K562 (cell line): ENCODE measurements around the gene CRADD. TPM values are rescaled to one million over a fixed set of nuclear protein-coding genes. Genes with fewer than 3 reads are reported as not detected.

ENCODE experiments used
- ATAC-seq: fragments of 200-7000 bp; cut with Tn5 transposase; 3 replicates; pipeline ENCODE4 v1.9.1; 2020; ENCODE audit warnings: moderate library complexity
- BruUV-seq: library from RNA; stranded (reverse); fragments of 400-500 nt; replicated peaks from 2 replicates; lab custom pipeline; 2021; lab: Mats Ljungman, UMichigan
- CTCF ChIA-PET: fragments of 300-600 bp; formaldehyde crosslinking; extraction: SDS; loops from one replicate; lab custom pipeline; 2021; ENCODE audit warnings: low intra/inter-chr PET ratio; lab: Yijun Ruan, JAX
- POLR2A ChIA-PET: fragments of 300-600, 350-650 bp; sonication (Branson Sonifier 250); formaldehyde crosslinking; extraction: SDS; loops from one replicate; lab custom pipeline; 2021; ENCODE audit warnings: antibody characterized with exemption, inconsistent platforms; lab: Yijun Ruan, JAX
- DNase-seq, 4 experiments: peaks; one replicate each; pipeline versions ENCODE4 v3.0.0 to v3.0.0-alpha.2; 2011 to 2018; ENCODE audit warnings: low spot score in 3 of 4, mixed read lengths in 3 of 4; ENCODE audit errors: extremely low read depth in 1 of 4
- FAIRE-seq: peaks from 2 replicates; lab custom pipeline; 2011; peaks lifted over from hg19 to GRCh38; lab: Jason Lieb, UNC
- H2AFZ ChIP-seq: 2 replicates; pipeline ENCODE4 v1.6.0; 2011; ENCODE audit warnings: low read depth, low read length, control low read depth, inconsistent platforms
- H3K27ac ChIP-seq: fragments of 200-600 bp; 3 replicates; pipeline ENCODE4 v1.8.0; 2011; ENCODE audit warnings: low read depth, mild to moderate bottlenecking, control low read depth, inconsistent platforms, low read length, moderate library complexity, mixed read lengths; ENCODE audit errors: extremely low read depth
- H3K27me3 ChIP-seq, 2 experiments: fragments of 300-600 bp in 1 of 2; 2 replicates in 1 of 2; 3 replicates in 1 of 2; pipeline versions ENCODE4 v1.6.0 to v1.8.0; 2011; ENCODE audit warnings: inconsistent platforms in 2 of 2, low read length in 2 of 2, mild to moderate bottlenecking in 1 of 2, mixed read lengths in 1 of 2, moderate library complexity in 1 of 2; ENCODE audit not compliant: control insufficient read depth in 2 of 2, insufficient read depth in 2 of 2
- H3K36me3 ChIP-seq: fragments of 300-600 bp; 3 replicates; pipeline ENCODE4 v1.8.0; 2011; ENCODE audit warnings: mild to moderate bottlenecking, low read length, inconsistent platforms; ENCODE audit not compliant: control insufficient read depth, insufficient read depth
- H3K4me1 ChIP-seq, 2 experiments: fragments of 200-600 bp in 1 of 2; replicated peaks in 1 of 2; 2 replicates in 1 of 2; 3 replicates in 1 of 2; pipeline versions ENCODE4 v1.5.1 to v1.8.0; 2011; ENCODE audit warnings: inconsistent platforms in 2 of 2, low read length in 2 of 2, mild to moderate bottlenecking in 1 of 2, mixed read lengths in 1 of 2, moderate library complexity in 1 of 2; ENCODE audit not compliant: control insufficient read depth in 2 of 2, insufficient read depth in 2 of 2
- H3K4me2 ChIP-seq: 2 replicates; pipeline ENCODE4 v1.6.1; 2011; ENCODE audit warnings: low read length, control low read depth, inconsistent platforms, mixed read lengths; ENCODE audit not compliant: insufficient read depth
- H3K4me3 ChIP-seq: fragments of 200-600 bp; sonication (generic), shearing (Covaris generic); 2 replicates; pipeline ENCODE4 v1.5.1; 2016; ENCODE audit warnings: control low read depth, inconsistent platforms
- H3K79me2 ChIP-seq: fragments of 200-600 bp; 3 replicates; pipeline ENCODE4 v1.8.0; 2011; ENCODE audit warnings: low read length, inconsistent platforms; ENCODE audit not compliant: control insufficient read depth, insufficient read depth
- H3K9ac ChIP-seq, 2 experiments: 2 replicates each; pipeline versions ENCODE4 v1.6.0 to v1.6.1; 2011; ENCODE audit warnings: low read depth in 2 of 2, low read length in 2 of 2, control low read depth in 1 of 2, inconsistent platforms in 1 of 2, mild to moderate bottlenecking in 1 of 2, mixed read lengths in 1 of 2; ENCODE audit not compliant: insufficient read depth in 1 of 2
- H3K9me1 ChIP-seq: one replicate; pipeline ENCODE4 v1.6.0; 2011; ENCODE audit warnings: inconsistent platforms, mild to moderate bottlenecking, low read length, moderate library complexity; ENCODE audit not compliant: control insufficient read depth, insufficient read depth
- H3K9me3 ChIP-seq: replicated peaks from 2 replicates; pipeline ENCODE4 v1.5.1; 2011; ENCODE audit warnings: low read depth, low read length, inconsistent platforms; ENCODE audit not compliant: control insufficient read depth, insufficient read depth
- H4K20me1 ChIP-seq: replicated peaks from 2 replicates; pipeline ENCODE4 v1.6.1; 2011; ENCODE audit warnings: low read length, inconsistent platforms, mixed read lengths; ENCODE audit not compliant: control insufficient read depth, insufficient read depth
- CBX5 ChIP-seq: IDR thresholded peaks from 2 replicates; pipeline ENCODE4 v1.6.1; 2014; ENCODE audit warnings: low read depth, borderline replicate concordance
- CEBPZ ChIP-seq: fragments of 150-350 bp; IDR thresholded peaks from 2 replicates; pipeline ENCODE4 v1.6.1; 2014; ENCODE audit warnings: low read depth, mild to moderate bottlenecking, low read length, borderline replicate concordance
- DNMT1 ChIP-seq: fragments of 450-650 bp; IDR thresholded peaks from 2 replicates; pipeline ENCODE4 v1.6.1; 2016; ENCODE audit warnings: antibody characterized with exemption, mild to moderate bottlenecking
- LEF1 ChIP-seq: fragments of 450-650 bp; IDR thresholded peaks from 2 replicates; pipeline ENCODE4 v1.6.1; 2016; ENCODE audit warnings: mild to moderate bottlenecking
- MAFF ChIP-seq: IDR thresholded peaks from 2 replicates; pipeline ENCODE4 v1.6.1; 2012; ENCODE audit warnings: low read length, improper control_type of control experiment
- NFYB ChIP-seq: IDR thresholded peaks from 2 replicates; pipeline ENCODE4 v1.6.1; 2011; ENCODE audit warnings: mild to moderate bottlenecking, moderate library complexity; ENCODE audit not compliant: insufficient read length; ENCODE audit errors: extremely low read depth
- NR0B1 ChIP-seq: fragments of 450-650 bp; IDR thresholded peaks from one replicate; pipeline ENCODE4 v1.6.1; 2018; ENCODE audit warnings: mild to moderate bottlenecking, moderate library complexity; ENCODE audit not compliant: partially characterized antibody
- NR2F6 ChIP-seq: fragments of 450-650 bp; formaldehyde crosslinking; IDR thresholded peaks from 2 replicates; pipeline ENCODE4 v1.4.0; 2020; ENCODE audit warnings: mild to moderate bottlenecking
- PHF20 ChIP-seq: fragments of 450-650 bp; IDR thresholded peaks from 2 replicates; pipeline ENCODE4 v1.6.1; 2018; ENCODE audit not compliant: partially characterized antibody
- RAD51 ChIP-seq: fragments of 450-650 bp; IDR thresholded peaks from 2 replicates; pipeline ENCODE4 v1.7.1; 2016; ENCODE audit warnings: low read depth, mild to moderate bottlenecking, borderline replicate concordance
- RNF2 ChIP-seq: sonication (generic); IDR thresholded peaks from 2 replicates; pipeline ENCODE4 v1.6.1; 2016
- TSC22D4 ChIP-seq: fragments of 450-650 bp; IDR thresholded peaks from 2 replicates; pipeline ENCODE4 v1.6.1; 2016; ENCODE audit warnings: missing genetic modification characterization, missing biosample characterization, control low read depth
- ZBTB12 ChIP-seq: fragments of 250-450 bp; sonication (Bioruptor Pico); IDR thresholded peaks from 2 replicates; pipeline ENCODE4 v1.4.0; 2020
- ZNF766 ChIP-seq: fragments of 200-800 bp; sonication (Bioruptor generic); conservative IDR thresholded peaks from 2 replicates; pipeline ENCODE4 v1.6.1; 2016; ENCODE audit warnings: missing genetic modification characterization, missing compliant biosample characterization
- WGBS: fragments of 100-300 bp; shearing (Covaris generic); methylation state at CpG from one replicate; pipeline ENCODE4 v1.1.6; 2016; ENCODE audit warnings: low coverage, mixed read lengths; ENCODE audit not compliant: insufficient coverage; ENCODE audit errors: missing lambda C conversion rate; 5-methylcytosine and 5-hydroxymethylcytosine counted together
- in situ Hi-C: fragments of 300-500 bp; cut with MboI; formaldehyde crosslinking; loops from 4 replicates; pipeline ENCODE4 v1.15.0; 2018; ENCODE audit warnings: inconsistent platforms, mixed read lengths
- intact Hi-C: fragments of 100-400 bp; cut with micrococcal nuclease; formaldehyde crosslinking; loops from 2 replicates; pipeline ENCODE4 v1.14.2; 2022
- polyA plus RNA-seq, 8 experiments: library from polyadenylated mRNA; depleted of rRNA in 4 of 8; stranded (reverse) in 5 of 8; unstranded in 3 of 8; fragments of >200 nt; fragmentation: Nextera tagmentation in 2 of 8; fragmentation: Illumina TruSeq in 1 of 8; extraction: Ambion mirVana in 2 of 8; extraction: Trizol in 1 of 8; gene quantifications; 2 replicates each; pipeline versions ENCODE4 v1.2.1 to v1.2.3, GENCODE V29; 2011 to 2014; ENCODE audit warnings: inconsistent platforms in 1 of 8, missing spikeins in 1 of 8
- total RNA-seq, 7 experiments: library from RNA; depleted of rRNA in 6 of 7; stranded (reverse); fragments of >200 nt in 6 of 7; fragmentation: Illumina TruSeq in 2 of 7; extraction: Trizol in 2 of 7; gene quantifications; 2 replicates each; pipeline versions ENCODE4 v1.2.1 to v1.2.3, GENCODE V29; 2011 to 2021; ENCODE audit warnings: low replicate concordance in 1 of 7

Gene CRADD
- total and polyA plus RNA-seq, 9 of the 15 experiments (the other 6 are each of a cell fraction or from before 2014, with no cell fraction given), result 20.5 to 41.1 (median 25.9) TPM

- FAIRE-seq, result no peak
Observed at GRCh38 chr12:93702707-93703315, 25.6 kb downstream of the CRADD start.

GRCh38 chr12:93704122-93704521 lies 26.9 kb downstream of the CRADD start:
- no peak overlapping the region for H3K9ac ChIP-seq
- no peaks in the 10 kb centered on the region for H3K27me3 ChIP-seq
- no peaks in the 10 kb centered on the region for H3K9me3 ChIP-seq
- no peaks in the 10 kb centered on the region for H3K9me1 ChIP-seq
- H4K20me1 ChIP-seq, result no peaks in the 10 kb centered on the region
- H3K4me2 ChIP-seq, result no peak overlapping the region
- POLR2A ChIA-PET, result no interaction called here
- no peak overlapping the region for H2AFZ ChIP-seq
- peaks cover 17% of the 10 kb centered on the region; the same call in 2 of the 3 replicates for H3K79me2 ChIP-seq
- FAIRE-seq (no peak), DNase-seq (no peak), ATAC-seq (no peak)
- peaks cover 4 to 43% of the 10 kb centered on the region in 2 experiments; a peak in 4 of 5 replicates for H3K4me1 ChIP-seq
- H3K27ac ChIP-seq, result no peak overlapping the region
- CTCF ChIA-PET, result no interaction called here
- no TSS peak for BruUV-seq
- intact Hi-C loops, result no loop called here
- no peak overlapping the region for H3K4me3 ChIP-seq
- no peaks in the 10 kb centered on the region for H3K36me3 ChIP-seq
- in situ Hi-C loops, result no loop called here
- TF ChIP-seq CBX5 (no peak), NR0B1 (no peak), ZBTB12 (CRISPR knock-in tag) (no peak), ZNF766 (no peak), MAFF (no peak), PHF20 (no peak), CEBPZ (no peak), RAD51 (no peak)

More at GRCh38 chr12:93702707-93703315, 25.6 kb downstream of the CRADD start:
- Histone ChIP-seq H2AFZ (no peak overlapping the region), H3K27me3 (no peaks in the 10 kb centered on the region), H3K4me1 (peaks cover 4 to 40% of the 10 kb centered on the region in 2 experiments; a peak in 4 of 5 replicates), H3K79me2 (peaks cover 17% of the 10 kb centered on the region; the same call in 2 of the 3 replicates), H3K9me3 (no peaks in the 10 kb centered on the region), H3K27ac (no peak overlapping the region), H4K20me1 (no peaks in the 10 kb centered on the region), H3K4me3 (no peak overlapping the region), H3K4me2 (no peak overlapping the region), H3K9ac (no peak overlapping the region), H3K36me3 (no peaks in the 10 kb centered on the region), H3K9me1 (no peaks in the 10 kb centered on the region)
- ChIA-PET POLR2A (interaction anchor here (1.2 to 1.3 kb wide), 2 partner anchors 10 to 35 kb away, joined by 3 read pairs; no protein-coding TSS in a partner anchor), CTCF (no interaction called here)
- in situ Hi-C loops, result no loop called here
- intact Hi-C loops, result no loop called here
- no peak for DNase-seq
- TF ChIP-seq RNF2 (no peak), DNMT1 (no peak), LEF1 (no peak), NFYB (no peak), TSC22D4 (no peak), NR2F6 (CRISPR knock-in tag) (no peak)
- ATAC-seq, result no peak
- whole genome bisulfite sequencing, result 74% methylated on average over 3 of the region's 3 CpGs
- no TSS peak for BruUV-seq
